Activated T-cell treated with anti-CD3 and anti-CD28 coated beads for 48 hours (primary cell): ENCODE data around the gene VSTM4.

Experiments
- DNase-seq: peaks from one replicate; pipeline ENCODE4 v3.0.0-alpha.2; 2020; ENCODE audit warnings: low read depth

Gene VSTM4

DNA sequence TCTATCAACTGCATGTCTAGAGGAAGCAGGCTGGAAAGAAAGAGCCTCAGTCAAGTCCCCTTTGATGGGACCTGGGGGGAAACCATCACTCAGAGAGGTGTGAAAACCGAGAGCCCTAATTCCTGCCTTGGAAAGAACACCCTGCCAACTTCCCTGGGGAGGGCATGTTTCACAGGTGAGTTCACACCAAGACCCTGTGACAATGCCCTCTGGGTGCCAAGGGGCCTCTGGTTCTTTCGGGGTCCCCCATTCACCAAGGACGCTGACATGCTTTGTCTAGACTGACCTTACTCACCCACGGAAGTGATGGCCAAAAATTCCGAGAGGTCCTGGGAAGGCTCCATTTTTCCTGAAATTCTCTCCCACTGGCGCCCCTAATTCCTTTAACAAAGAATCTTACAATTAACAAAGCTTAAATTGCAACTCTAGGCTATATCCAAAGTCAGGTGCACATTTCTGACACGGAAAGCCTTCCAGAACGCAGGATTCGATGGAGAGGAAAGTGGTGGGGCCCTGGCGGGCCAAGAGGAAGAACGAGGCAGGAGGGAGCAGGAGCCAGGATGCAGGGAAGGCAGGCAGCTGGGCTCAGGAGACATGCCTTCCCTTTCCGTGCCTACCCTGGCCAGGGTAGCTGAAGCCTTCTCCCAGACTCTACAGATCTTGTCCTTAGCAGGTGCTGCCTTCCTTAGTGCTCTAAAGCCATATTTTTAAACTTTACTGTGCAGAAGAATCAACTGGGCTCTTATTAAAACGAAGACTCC is 23.7 kb downstream of the VSTM4 start:
- no peak for DNase-seq

DNA sequence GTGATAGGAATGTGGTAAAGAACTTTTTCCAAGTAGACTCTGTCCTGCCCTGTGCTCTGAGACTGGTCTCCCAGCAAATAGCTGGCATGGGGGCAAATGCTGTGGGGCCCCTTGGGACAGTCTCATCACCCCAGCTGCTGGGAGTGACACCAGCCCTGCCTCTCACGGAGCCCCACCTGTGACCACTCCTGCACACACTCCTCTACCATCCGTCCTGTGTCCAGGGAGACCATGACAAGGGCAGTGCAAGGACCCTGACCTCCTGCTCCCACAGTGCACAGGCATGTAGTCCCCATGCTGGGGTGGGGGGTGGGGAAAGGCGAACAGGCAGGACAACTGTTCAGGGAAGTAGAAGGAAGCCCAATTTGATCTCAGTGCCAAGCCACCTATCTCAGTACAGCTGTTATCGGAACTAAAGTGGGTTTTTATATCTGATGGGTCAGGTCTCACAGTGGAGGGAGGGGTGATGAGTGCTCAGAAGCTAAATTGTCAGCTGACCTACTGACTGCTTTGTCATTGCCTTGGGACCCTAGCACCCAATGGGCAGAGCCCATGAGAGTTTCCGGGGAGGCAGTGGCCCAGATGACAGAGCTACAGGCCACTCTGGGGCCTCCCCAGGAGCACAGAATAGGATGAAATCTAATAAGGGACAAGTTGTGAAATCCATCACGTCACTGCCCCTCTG is 24.5 kb downstream of the VSTM4 start:
- DNase-seq, result no peak

DNA sequence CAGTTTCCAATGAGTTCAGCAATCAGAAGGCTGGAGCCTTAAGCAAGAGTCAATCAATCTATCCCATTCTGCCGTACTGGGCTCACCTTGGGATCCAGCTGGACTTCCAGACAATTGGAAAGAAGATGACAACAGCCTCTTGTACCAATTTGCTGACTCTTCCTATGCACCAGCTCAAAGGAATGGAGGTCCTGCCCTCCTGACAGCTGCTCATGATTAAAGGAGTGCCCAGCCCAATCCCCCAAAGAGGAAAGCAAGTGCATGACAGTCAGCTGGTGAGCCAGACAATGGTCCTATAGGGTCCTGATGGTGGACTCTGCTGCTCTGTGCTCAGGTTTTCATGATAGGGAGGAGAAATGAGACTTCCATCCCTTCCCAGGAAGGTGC is 25.1 kb downstream of the VSTM4 start:
- no peak for DNase-seq

DNA sequence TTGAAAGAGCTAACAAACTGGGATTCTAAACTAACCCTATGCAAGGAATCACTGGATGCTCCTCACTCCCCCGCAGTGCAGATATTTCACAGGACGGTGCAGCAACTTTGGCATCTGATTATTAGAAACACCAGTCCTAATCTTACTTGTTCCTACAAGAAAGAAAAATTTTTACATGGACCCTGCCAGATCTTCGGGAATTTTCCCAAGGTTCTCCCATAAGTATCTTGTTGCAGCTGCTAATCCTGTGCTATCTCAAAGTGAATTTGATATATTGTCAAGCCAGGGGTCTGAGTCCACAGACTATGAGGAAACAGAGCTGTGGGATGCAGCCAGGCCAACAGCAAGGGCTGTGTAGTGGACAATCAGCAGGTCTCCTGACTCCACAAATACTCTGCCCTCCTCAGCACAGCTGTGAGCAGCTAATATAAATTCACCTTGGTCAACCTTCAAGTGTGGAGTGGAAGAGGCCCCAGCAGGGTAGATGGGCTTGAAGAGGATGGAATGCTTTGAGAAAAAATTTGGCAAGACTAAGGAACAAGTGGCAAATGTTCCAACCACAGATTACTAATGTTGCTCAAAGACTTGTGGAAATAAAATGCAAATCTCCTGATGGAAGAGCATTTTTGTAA is 25.6 kb downstream of the VSTM4 start:
- DNase-seq, result no peak

DNA sequence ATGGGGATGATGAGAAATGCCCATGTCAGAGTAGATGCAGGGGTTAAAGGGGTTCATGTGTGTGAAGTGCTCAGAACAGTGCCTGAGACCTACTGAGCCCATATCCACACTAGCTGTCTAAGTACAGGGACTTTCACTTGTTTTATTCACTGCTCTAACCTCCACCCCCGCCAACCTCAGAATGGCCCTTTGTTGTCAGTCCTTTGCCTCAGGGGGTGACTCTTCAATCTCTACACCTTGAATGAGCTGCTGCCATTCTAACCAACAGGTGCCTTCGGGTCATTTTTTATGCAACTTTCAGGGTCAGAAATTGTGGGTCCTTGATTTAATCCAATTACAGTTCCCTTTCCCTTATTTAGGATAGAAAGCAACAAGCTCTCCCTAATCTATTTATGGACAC is 26.2 kb downstream of the VSTM4 start:
- DNase-seq, result no peak

DNA sequence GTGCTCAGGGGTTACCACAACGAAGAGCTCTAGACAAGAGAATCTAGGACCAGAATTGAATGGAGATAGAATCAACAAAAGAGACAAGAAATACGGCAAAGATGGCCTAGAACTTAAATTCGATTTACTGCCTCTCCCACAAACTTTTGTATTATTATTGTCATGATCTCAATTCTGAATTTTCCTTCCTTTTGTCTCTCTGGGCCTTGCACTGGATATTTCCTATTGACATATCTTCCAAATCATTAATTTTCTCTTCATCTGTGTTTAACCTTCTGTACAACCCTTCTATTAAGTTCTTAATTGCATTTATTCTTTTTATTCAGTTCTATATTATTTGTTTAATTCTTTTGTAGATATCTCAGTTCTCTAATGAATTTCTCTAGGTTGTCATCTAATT is 28.4 kb downstream of the VSTM4 start:
- DNase-seq, result no peak

DNA sequence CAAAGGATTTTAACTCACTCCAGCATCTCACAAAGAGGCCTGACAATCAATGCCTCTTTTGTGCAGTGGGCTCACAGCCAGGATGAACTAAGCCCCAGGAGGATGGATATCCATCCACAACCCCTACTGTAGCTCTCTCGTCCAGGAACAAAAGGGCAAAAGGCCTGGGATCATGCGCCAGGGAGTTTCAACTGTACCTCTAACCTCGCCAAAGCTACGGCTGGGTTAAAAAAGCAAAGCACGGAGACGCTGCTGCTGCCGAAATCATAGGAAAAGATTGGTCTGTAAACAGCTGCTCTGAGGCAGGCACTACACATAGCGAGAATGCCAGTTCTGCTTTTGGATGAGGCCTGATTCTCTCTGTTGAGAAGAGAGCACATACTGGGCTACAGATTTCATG is 32.1 kb downstream of the VSTM4 start:
- DNase-seq, result no peak

DNA sequence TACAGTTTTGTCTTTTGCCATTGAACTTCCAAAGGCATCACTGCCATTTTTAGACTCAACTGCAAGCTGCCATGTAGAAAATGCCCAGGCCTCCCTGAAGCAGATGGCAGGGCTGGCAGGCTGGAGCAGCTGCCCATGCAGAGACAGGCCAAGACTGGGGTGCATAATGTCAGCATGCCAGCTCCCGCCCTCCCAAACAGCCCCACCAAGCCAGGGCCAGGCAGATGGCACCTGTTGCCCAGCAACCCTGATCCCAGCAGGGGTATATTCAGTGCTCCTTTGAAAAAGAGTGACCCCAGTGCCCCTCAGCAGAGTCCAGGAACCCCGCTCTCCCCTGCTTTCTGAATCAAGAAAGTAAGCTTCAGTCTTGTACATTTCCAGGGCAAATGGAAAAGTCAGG is 32.6 kb downstream of the VSTM4 start:
- DNase-seq, result no peak

DNA sequence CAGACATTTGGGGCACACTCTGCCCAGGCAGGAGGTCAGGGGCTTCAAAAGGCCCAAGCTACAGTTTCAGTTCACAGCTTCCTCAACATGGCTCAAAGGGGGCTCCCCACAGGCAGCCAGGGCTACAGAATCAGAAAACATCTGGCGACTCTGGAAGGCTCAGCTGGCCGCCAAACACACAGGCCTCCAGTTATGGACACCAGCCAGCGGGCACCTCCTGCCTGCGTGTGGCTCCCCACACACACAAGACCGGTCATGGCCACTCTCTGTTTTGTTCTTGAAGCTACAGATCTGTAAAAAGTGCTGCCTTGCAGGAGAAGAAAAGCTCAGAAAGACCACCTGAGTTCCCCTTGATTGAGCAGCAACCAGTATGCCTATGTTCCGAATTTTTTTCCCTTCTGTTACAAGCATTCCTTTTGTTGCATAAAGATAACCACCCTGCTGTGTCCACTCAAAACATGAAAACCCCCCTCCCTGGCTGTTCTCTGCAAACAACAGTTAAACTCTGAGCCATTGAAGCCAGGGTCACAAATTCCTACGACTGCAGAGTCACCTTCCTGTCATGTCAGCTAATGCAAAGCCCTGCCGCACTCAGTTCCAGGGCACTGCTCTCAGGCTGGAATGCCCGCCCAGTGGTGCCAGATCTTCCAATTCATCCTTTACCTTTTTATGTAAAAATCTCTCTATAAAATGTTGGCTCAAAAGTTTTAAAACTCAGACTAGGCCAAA is 33.6 kb downstream of the VSTM4 start:
- DNase-seq, result no peak

DNA sequence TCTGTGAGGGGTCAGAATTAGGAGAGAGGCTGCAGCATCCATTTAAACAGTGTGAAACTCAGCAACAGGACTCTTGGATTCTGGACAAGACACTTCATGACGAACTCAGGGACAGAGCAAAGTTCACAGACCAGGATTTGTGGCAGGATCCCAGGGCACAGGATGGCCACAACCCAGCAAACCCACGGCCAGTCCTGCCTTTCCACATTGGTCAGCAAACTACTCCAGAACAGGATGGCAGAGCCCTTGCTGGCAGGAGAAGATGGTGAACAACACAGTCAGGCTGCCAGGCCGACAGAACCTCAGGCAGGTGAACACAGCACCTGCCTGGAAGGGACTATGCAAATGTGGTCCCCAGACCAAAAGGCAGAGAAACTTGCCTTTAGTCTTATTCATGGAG is 34.4 kb downstream of the VSTM4 start:
- no peak for DNase-seq

DNA sequence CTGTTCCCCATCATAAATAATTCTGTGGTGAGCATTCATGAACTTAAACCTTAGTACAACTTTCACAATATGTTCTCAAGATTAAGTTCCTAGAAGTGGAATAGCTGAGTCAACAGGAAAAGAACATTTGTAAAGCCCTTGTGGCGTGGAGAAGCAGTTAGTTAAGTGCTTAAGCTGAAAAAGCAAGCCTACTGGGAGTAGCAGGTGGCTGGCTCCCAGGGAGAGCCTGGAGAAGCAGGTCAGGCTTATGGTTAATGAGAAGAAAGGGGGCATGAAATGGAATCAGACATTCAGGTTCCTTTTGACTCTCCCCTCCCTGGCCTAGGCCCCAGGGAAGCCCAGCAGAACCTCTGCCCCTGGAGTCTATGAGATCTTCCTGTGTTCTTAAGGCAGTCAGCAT is 35.3 kb downstream of the VSTM4 start:
- no peak for DNase-seq

DNA sequence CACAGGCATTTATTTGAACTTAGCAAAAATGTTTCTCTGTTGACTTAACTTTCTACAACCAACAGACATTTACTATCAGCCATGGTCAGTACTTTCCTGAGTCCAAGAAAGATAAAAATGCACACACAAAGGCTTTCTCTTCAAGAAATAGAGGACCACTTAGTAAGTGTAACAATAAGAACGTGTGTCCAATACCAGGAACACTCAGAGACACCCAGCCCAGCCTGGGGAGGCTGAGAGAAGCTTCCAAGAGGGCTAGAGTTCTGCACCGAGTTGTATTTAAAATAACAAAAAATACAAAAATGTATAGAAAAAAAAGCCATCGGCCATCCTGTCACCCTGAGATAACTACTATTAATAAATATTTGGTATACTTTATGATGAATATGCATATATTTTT is 35.8 kb downstream of the VSTM4 start:
- DNase-seq, result no peak

DNA sequence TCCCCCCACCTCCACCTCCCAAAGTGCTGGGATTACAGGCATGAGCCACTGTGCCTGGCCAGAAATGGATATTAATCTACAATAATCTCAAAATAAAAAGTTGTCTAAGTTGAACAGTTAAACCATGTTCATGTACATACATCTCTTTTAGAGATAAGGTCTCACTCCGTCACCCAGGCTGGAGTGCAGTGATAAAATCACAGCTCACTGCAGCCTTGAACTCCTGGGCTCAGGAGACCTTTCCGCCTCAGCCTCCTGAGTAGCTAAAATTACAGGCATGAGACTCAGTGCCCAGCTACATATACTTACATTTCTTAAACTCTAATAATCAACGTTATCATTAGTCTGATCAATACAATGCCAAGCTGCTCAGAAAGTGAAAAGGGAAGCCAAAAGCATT is 36.2 kb downstream of the VSTM4 start:
- DNase-seq, result no peak

DNA sequence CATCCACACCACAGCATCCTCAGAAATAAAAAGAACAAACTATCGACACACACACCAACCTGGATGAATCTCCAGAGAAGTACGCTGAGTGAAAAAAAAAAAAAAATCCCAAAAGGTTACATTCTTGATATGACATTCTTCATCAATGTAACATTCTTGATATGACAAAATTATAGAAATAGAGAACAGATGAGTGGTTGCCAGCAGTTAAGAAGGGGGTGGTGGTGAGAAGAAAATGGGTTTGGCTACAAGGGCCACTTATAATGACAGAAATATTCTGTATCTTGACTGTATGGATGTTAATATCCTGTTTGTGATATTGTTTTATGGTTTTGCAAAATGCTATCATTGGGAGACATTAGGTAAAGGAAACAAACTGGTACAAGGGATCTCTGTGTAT is 36.9 kb downstream of the VSTM4 start:
- DNase-seq, result no peak

DNA sequence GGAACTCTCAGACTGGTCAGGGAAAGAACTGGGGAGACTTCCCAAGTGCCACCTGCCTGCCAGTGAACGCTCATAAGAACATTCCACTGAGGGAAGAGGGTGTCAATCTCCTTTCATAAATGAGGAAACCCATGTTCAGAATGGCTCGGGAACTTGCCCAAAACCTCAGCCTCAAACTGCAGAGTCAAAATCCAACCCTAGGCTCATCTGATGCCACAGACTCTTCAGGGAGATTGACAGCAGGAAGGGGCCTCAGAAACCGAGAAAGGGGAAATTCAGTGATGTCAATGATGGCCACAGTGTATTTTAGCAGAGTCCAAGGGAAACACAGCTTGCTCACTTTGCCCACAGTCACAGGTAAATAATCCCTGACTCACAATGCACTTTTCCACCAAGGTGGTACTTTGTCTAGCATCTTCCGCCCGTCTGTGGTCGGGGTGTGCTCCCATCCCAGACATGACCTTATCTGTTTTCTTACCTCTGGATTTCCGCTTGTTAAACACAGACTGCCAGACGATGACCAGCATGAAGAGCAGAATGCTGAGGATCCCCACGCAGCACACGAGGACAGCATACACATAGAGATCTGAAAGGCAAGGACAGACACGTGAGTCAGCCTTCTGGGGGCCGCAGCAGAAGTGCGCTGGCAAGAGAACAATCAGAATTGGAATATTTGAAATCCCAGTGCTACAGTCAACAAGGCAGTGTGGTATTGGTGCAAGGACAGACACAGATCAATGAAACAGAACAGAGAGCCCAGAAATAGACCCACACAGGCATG is 38.4 kb downstream of the VSTM4 start:
- peak; percentile 8 for DNase-seq

DNA sequence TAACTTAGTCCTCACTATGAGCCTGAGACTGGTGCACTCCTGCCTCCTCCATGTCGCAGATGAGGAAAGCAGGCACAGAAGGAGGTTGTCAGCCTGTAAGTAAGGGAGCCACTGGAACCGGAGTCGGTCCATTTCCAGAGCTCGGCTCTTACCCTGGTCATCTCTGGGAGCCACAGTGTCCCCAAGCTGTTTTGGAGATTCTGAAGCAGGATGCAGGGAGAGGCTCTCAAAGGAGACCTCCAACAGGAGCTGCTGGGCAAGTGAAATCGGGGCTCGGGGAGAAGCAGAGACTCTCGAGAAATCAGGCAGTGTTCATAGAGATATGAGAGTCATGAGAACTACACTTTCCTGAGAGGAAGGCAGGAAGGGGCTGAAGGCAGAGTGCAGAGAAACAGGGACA is 39.0 kb downstream of the VSTM4 start:
- DNase-seq, result no peak

DNA sequence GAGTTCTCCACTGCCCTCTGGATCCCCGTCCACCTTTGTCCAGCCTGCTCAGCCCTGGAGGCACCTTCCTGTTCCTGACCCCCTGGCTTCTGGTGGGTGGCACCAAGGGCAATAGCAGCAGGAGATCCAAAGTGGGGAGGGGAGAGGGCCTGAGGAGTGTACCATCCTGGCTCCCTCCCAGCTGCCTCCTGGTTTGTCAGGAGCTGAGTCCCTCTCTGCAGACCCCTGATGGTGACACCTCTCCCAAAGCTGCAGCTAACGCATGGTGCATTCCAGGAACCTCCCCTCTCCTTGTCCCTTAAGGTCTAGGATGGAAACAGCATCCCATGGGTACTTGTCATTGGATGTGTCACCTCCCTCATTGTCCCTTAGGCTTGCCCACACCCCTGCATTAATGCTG is 39.6 kb downstream of the VSTM4 start:
- no peak for DNase-seq

DNA sequence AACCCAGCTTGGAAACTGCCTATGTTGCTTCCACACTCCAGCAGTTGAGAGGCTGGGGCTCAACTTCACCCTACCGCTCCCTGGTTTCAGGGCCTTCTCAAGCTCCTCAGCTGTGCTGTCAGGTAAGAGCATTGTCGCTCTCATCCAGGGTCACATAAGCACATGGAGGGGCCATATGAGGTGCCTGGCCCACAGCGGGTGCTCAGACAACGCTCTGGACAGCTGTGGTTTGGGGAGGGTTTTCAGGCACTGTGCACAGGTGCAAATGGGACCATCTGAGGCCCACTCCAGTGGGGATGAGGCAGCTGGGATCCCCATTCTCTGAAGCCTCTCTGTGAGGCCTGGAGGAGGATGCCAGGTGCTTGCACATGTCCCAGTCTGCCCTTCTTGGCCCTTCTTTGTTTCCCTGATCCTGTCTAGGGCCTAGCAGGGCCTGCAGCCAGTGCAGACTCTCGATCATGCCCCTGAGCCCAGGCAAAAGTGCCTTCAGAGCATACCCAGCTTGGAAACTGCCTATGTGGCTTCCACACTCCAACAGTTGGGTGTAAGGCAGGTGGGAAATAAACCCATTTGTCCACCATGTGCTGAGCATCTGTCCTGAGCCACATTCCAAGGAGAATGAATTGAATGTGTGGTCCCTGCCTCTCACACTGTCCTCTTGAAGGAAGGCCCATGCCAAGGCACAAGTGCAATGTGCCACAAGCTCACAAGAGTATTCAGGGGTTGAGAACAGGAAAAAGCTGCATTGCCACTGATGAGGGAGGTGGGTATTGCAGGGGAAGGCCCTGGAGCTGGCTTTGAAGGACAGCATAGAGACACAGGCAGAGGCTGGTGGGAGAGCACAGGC is 40.3 kb downstream of the VSTM4 start:
- no peak for DNase-seq

DNA sequence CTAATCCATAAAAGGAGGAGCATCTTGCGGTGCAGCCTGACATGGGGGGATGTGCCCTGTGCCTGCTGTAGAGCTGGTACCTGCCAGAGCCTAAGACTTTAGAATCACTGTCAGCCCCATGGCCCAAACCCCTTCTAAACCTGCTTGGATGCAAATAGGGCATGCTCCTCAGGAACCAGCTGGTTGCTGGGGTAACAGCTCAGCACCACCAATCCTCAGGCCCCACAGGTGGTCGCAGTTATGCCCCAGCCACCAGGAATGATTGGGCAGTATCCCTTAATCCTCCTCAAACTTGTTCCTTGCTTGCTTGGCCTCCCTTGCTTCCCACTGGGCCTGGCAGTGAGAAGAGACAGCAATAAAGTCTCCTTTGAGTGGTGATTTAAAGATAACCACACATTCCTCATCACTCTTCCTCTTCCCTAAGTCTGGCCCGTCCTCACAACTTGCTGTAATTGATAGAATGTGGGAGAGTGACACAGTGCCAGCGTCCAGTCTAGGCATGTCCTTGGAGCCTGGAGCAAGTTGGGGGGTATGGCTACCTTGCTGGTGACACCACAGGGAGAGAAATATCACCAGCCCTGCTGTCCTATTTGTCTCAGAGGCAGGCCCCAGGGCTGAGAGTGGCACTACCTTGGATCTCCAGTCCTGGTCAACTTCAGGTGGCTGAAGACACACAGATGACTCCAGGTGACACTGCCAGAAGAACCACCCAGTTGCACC is 43.0 kb downstream of the VSTM4 start:
- DNase-seq, result no peak

DNA sequence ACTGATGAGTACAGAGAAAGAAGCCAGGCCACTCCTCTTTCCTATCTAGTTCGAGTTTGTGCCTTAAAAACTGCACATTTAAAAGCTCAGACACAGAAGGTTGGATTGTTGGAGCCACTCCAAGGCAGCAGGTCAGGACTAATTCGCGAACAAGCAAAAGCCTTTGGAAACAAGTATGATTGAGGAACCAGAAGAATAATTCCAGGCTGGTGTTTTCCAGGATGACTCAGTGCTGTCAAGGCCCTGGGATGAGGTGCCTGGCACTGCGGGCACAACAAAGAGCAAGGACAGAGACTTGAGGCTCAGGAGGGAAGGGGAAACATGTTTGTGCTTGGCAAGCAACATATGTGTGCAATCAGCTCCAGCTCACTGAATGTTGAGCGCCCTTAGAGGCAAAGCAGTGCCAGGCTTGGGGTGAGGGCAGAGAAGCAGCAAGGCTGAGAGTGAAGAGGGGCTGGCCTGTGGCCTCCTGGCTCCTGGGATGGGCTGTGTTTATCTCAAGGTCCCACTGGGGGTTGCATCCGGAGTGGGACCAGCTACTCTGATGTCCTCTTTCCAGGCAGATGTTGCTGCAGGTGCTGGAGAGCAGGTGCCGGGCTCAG is 44.1 kb downstream of the VSTM4 start:
- no peak for DNase-seq
